ENCODE results near the gene IFNG. TPM values are rescaled to one million over a fixed set of nuclear protein-coding genes. Genes with fewer than 3 reads are reported as not detected.

Gene IFNG
- not detected for polyA plus RNA-seq (2012; ENCODE audit: insufficient read length, low read depth)

- TF ChIP-seq TAF1 (IDR thresholded peaks at IDR 0.05; ENCODE audit: borderline replicate concordance, insufficient read depth, low read length): no peak
Measured at GRCh38 chr12:68159681-68160304, at the start of gene IFNG. Gene IFNG, minus strand, starts transcription at chr12:68159740. Its CDS starts 125 bp downstream, at chr12:68159615.

DNA sequence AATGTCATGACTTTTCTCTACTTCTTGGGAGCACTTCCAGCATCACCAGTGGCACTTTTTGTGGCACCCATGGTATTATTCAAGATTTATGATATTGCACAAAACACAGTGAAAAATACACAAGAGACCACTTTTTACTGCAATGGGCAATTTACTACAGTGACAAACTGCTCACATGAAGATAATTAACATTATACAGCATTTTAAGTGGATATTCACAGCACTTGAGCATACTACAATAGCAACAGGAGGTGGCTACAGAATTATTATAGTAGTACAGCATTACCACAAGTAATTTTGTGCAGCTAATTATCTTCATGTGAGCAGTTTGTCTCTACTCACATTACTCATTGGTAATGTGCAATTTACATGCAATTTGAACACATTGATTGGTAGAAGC is 47.7 kb upstream of the IFNG start:
- TF ChIP-seq POLR2AphosphoS5 (IDR thresholded peaks at IDR 0.05; ENCODE audit: low read depth, low read length): no peak
- TF ChIP-seq FOXP2 (optimal IDR thresholded peaks at IDR 0.05; ENCODE audit: borderline replicate concordance, extremely low read depth, extremely low read length, insufficient read depth): no peak
- no peak for TF ChIP-seq SIN3A (IDR thresholded peaks at IDR 0.05; ENCODE audit: borderline replicate concordance, insufficient read depth, low read length)
- TF ChIP-seq TAF1 (IDR thresholded peaks at IDR 0.05; ENCODE audit: borderline replicate concordance, insufficient read depth, low read length): no peak
- TF ChIP-seq REST (IDR thresholded peaks at IDR 0.05; ENCODE audit: insufficient read depth in 1 of 2, low read depth in 2 of 2, low read length in 2 of 2): no peak

DNA sequence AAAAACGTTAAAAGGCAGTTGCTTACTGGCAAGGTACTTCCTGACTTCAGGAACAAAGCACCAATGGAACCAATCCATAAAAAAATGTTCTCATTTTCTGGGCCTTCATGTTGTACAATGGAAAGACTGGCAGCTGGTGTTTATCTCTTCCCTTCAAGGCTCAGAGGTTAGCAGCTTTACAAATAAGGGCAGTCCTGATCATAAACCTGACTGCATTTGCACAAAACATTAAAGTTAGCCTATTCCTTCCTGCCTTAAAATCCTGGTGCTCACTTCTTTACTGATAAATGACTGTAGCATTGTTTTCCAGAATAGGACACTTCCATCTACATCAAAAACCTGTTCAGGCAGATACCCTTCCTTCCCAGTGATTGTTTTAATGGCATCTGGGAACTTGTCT is 46.9 kb upstream of the IFNG start:
- TF ChIP-seq TAF1 (IDR thresholded peaks at IDR 0.05; ENCODE audit: borderline replicate concordance, insufficient read depth, low read length): no peak
- no peak for TF ChIP-seq POLR2AphosphoS5 (IDR thresholded peaks at IDR 0.05; ENCODE audit: low read depth, low read length)

DNA sequence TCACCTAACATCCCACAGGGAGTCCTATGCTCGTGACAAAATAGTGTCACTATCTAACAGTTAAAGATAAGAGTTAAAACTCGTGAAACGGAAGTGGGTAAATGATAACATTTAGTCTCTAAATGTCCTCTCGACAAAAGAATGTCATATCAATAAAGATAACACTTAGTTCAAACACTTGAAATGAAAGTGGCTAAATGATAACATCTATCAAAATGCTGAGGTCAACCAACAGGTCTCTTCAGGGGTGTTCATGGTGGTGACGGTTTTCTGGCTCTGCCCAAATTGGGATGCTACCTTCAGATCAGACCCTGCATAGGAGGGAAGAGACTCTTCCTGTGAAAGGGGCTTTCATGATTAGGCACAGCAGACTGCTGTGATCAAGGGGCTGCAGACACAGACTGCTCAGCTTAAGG is 43.9 kb upstream of the IFNG start:
- TF ChIP-seq FOXP2 (optimal IDR thresholded peaks at IDR 0.05; ENCODE audit: borderline replicate concordance, extremely low read depth, extremely low read length, insufficient read depth) (no peak), SIN3A (IDR thresholded peaks at IDR 0.05; ENCODE audit: borderline replicate concordance, insufficient read depth, low read length) (no peak), TAF1 (IDR thresholded peaks at IDR 0.05; ENCODE audit: borderline replicate concordance, insufficient read depth, low read length) (no peak), REST (IDR thresholded peaks at IDR 0.05; ENCODE audit: insufficient read depth in 1 of 2, low read depth in 2 of 2, low read length in 2 of 2) (no peak), POLR2AphosphoS5 (IDR thresholded peaks at IDR 0.05; ENCODE audit: low read depth, low read length) (no peak)

GRCh38 chr12:68200854-68201253 is 41.3 kb upstream of the IFNG start:
- TF ChIP-seq FOXP2 (optimal IDR thresholded peaks at IDR 0.05; ENCODE audit: borderline replicate concordance, extremely low read depth, extremely low read length, insufficient read depth) (no peak), POLR2AphosphoS5 (IDR thresholded peaks at IDR 0.05; ENCODE audit: low read depth, low read length) (no peak), SIN3A (IDR thresholded peaks at IDR 0.05; ENCODE audit: borderline replicate concordance, insufficient read depth, low read length) (no peak), TAF1 (IDR thresholded peaks at IDR 0.05; ENCODE audit: borderline replicate concordance, insufficient read depth, low read length) (no peak), REST (IDR thresholded peaks at IDR 0.05; ENCODE audit: insufficient read depth in 1 of 2, low read depth in 2 of 2, low read length in 2 of 2) (no peak)

DNA sequence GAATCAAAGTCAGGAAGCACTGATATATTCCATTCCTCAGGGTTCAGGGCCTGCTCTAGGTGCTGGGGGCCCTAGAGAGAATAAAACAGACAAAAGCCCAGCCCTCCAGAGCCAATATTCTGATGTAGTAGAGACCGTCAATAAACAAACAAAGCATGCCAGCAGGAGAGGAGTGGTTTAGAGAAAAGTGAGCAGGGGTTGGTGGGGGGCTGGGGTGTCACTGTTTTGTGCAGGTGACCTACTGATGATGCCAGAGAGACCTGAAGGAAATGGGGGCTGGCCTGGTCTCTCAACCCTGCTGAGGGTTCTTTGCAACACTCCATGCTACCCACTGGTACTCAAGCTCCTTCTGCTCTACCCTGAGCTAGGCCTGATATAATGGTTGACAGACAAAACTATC is 39.6 kb upstream of the IFNG start:
- TF ChIP-seq TAF1 (IDR thresholded peaks at IDR 0.05; ENCODE audit: borderline replicate concordance, insufficient read depth, low read length): no peak
- no peak for TF ChIP-seq FOXP2 (optimal IDR thresholded peaks at IDR 0.05; ENCODE audit: borderline replicate concordance, extremely low read depth, extremely low read length, insufficient read depth)
- no peak for TF ChIP-seq REST (IDR thresholded peaks at IDR 0.05; ENCODE audit: insufficient read depth in 1 of 2, low read depth in 2 of 2, low read length in 2 of 2)
